Measurements from ENCODE around the gene RPL13A.

The RPL13A gene

GRCh38 chr19:49486710-49487276 lies 615 bp upstream of the RPL13A start:
- no peak for DNase-seq

DNA sequence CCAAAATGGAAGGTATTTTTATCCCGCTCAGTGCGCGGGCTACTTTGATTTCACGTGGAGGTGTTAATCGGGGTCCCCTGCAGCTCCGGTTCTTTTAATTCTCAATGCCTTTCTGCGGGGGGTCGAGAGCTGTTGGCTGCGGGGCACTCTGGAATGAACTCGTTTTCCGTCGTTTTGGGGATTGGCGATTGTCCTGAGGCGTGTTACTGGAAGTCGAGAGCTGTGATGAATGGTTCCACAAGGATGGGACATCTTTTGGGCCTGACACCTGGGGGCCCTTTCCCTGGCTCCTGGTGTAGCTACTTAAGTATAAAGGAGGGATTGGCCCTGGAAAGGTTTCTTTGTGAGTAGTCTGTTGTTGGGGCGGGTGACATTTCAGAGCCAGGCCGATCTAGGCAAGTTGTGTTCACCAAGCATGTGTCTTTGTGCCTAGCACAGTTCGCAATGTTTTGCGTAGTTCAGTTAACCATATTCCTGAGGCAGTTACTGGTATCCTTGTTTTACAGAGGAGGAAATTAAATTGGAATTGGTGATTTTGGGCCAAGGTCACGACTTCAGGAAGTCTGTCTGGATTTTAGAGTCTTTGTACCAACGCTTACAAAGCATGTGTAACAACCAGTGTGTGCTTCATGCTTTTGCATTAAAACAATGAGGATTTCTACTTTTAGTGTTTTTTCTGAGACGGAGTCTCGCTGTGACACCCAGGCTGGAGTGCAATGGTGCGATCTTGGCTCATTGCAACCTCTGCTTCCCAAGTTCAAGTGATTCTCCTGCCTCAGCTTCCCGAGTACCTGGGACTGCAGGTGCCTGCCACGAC lies 846 bp downstream of the RPL13A start:
- no peak for DNase-seq

DNA sequence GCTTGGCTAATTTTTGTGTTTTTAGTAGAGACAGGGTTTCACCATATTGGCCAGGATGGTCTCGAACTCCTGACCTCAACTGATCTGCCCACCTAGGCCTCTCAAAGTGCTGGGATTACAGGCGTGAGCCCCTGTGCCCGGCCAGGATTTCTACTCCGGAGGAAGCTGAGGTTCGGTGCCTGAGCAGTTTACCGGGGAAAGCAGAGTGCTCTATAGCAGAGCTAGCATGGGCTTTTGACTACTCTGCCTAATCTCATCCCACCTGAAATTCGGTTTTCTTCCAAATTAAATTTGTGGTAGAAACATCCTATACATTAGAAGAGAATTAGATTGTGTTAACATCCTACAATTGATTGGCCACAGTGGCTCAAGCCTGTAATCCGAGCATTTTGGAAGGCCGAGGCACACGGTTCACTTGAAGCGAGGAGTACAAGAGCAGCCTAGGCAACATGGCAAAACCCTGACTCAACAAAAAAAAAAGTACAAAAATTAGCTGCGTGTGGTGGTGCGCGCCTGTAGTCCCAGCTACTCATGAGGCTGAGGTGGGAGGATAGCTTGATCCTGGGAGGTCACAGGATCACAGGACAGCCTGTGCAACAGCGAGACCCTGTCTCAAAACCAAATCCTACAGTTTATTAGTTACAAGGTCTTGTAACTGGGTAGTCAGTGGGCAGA lies 1.6 kb downstream of the RPL13A start:
- DNase-seq = no peak

DNA sequence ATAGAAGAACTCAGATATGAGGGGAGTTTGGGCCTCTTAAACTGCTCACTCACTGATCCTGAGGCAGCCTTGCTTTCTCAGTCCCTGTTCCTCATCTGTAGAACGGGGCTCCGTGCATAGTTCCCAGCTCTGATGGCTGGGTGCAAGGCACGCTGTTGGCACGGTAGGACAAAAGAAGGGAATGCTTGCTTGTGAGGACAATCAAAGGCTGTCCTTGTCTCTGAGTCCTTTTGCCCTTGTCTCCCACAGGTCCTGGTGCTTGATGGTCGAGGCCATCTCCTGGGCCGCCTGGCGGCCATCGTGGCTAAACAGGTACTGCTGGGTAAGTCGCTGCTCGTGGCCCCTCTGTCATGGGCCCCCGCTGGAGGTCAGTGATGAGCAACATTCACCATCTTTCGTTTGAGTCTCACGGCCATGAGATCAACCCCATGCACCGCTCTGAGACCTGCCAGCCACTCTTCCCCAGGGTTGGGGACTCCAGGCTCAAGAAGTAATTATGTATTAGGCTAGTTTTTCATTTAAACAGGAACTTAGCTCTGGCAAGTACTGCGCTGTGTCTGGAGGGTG lies 2.3 kb downstream of the RPL13A start:
- DNase-seq = peak; percentile 37 to 59

- peak in 1 of 2 donors; percentile 37 for DNase-seq
Measured at GRCh38 chr19:49490287-49491029, 3.0 kb downstream of the RPL13A start.

DNA sequence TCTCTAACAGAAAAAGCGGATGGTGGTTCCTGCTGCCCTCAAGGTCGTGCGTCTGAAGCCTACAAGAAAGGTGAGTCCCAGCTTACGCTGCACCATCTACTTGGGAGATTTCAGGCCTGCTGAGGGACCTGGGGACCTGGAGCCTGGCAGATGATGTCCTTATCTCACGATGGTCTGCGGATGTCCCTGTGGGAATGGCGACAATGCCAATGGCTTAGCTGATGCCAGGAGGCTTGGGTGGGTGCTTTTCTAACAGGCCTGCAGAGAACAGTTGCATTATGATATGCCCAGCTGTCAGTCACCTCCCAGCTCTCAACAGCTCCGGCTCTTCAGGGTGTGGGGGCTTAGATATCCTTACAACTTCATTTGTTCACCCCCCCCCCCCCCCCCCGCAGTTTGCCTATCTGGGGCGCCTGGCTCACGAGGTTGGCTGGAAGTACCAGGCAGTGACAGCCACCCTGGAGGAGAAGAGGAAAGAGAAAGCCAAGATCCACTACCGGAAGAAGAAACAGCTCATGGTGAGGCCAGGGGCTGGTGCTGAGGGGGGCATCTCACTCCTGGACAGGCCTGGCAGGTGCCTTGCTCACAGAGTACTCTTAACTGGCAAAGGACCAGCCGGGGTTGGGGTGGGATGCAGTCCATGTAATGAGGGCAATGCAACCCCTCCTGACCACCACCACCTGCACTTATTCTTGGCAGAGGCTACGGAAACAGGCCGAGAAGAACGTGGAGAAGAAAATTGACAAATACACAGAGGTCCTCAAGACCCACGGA lies 3.8 kb downstream of the RPL13A start:
- DNase-seq = no peak

DNA sequence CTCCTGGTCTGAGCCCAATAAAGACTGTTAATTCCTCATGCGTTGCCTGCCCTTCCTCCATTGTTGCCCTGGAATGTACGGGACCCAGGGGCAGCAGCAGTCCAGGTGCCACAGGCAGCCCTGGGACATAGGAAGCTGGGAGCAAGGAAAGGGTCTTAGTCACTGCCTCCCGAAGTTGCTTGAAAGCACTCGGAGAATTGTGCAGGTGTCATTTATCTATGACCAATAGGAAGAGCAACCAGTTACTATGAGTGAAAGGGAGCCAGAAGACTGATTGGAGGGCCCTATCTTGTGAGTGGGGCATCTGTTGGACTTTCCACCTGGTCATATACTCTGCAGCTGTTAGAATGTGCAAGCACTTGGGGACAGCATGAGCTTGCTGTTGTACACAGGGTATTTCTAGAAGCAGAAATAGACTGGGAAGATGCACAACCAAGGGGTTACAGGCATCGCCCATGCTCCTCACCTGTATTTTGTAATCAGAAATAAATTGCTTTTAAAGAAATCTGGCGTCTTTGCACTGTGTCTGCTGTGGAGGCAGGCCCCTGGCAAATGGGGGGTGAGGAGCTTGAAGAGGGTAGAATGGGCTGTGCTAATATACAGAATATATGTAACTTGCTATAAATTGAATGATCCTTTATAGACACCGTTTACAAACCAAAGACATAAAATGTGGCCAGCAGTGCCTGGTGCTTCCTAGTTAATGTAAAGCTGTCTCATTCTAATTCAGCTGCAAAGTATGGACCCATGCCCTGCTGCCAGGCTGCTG lies 4.6 kb downstream of the RPL13A start:
- no peak for DNase-seq

- peak in 1 of 2 donors; percentile 31 for DNase-seq
Measured at GRCh38 chr19:49492573-49493405, 5.4 kb downstream of the RPL13A start.

- DNase-seq = no peak
Measured at GRCh38 chr19:49496574-49497008, 9.2 kb downstream of the RPL13A start.

- DNase-seq = peak; percentile 86 to 88
Measured at GRCh38 chr19:49497047-49497788, 9.8 kb downstream of the RPL13A start.

- peak in 1 of 2 donors; percentile 47 for DNase-seq
Measured at GRCh38 chr19:49497789-49498103, 10.3 kb downstream of the RPL13A start.

DNA sequence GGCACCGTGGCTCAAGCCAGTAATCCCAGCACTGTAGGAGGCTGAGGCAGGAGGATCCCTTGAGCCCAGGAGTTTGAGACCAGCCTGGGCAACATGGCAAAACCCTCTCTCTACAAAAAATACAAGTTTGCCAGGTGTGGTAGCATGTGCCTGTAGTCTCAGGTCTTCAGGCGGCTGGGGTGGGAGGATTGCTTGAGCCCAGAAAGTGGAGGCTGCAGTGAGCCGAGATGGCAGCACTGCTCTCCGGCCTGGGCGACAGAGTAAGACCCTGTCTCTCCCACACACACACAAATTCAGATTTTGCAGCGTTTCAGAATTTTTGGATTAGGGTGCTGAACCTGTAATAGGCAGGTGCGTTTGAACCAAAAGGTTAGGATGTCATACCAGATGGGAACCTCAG lies 11.1 kb downstream of the RPL13A start:
- peak in 1 of 2 donors; percentile 42 for DNase-seq

- peak; percentile 61 to 67 for DNase-seq
Measured at GRCh38 chr19:49499030-49499670, 11.7 kb downstream of the RPL13A start.

GRCh38 chr19:49502866-49503581 lies 15.6 kb downstream of the RPL13A start:
- peak; percentile 67 to 75 for DNase-seq

DNA sequence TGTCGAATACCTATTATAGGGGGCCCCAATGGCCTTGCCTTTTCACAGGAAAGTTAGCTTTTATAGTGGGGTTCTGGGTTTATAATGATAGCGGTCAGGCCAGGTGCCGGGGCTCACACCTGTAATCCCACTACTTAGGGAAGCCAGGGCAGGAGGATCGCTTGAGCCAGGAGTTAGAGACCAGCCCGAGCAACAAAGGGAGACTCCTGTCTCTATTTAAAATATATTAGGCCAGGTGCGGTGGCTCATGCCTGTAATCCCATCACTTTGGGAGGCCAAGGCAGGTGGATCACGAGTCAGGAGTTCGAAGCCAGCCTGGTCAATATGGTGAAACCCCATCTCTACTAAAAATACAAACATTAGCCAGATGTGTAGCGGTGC lies 16.2 kb downstream of the RPL13A start:
- no peak for DNase-seq

GRCh38 chr19:49506575-49507105 lies 19.2 kb downstream of the RPL13A start:
- peak; percentile 79 to 87 for DNase-seq

- DNase-seq = no peak
Measured at GRCh38 chr19:49507803-49508494, 20.5 kb downstream of the RPL13A start.
